HCEC 1CT (cell line): ENCODE measurements around the gene IP6K1.

Experiments
- DNase-seq: peaks from one replicate; pipeline ENCODE4 v3.0.0-alpha.2; 2017

Gene IP6K1

DNA sequence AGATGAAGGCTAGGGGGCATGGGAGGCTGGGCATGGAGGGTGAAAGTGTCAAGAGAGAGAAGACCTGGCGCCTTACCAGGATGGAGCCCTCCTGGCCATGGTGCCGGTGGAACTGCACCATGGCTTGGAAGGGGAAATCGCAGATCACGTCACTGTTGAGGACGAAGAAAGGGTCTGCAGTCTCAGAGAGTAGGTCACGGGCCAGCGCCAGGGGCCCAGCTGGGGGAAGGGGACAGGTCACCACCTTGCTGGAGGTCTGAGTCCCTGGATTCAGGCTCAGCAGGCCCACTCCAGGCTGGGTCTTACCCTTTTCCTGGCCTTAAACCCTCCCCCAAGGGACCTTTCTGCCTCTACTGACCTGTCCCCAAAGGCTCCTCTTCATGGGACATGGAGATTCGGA is 63.4 kb downstream of the IP6K1 start:
- no peak for DNase-seq

DNA sequence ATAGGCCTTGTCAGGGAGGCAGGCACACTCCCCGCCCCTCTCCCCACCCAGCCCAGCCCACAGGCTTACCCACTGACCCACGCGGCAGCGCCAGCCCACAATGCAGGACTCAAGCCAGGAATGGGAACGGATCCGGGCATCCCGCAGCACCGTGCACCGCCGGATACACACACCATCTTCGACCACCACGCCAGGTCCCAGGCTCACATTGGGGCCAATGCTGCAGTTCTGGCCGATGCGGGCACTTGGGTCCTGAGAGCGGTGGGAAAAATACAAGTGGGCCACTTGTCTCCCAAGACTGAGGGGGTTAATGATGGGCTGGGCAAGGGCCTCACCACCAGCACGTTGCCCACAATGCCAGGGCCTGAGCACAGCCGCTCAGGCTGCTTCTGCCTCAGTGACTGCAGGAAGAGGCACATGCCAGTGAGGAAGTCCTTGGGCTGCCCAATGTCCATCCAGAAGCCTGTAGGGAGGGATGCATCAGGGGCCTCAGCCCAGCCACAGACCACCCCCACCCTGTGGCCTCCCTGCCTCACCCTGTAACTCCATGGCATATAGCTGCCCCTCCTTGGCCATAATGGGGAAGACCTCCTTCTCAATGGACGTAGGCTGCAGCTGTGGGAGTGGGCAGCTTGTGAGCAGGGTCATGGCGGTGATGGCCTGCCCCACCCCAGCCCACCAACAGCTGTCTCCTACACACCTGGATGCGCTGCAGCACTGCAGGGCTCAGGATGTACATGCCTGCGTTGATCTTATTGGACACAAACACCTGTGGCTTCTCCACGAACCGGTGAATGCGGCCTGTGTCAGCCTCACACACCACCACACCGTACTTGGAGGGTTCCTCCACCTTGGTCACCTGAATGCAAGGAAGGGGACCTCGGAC is 64.2 kb downstream of the IP6K1 start:
- DNase-seq, result no peak

DNA sequence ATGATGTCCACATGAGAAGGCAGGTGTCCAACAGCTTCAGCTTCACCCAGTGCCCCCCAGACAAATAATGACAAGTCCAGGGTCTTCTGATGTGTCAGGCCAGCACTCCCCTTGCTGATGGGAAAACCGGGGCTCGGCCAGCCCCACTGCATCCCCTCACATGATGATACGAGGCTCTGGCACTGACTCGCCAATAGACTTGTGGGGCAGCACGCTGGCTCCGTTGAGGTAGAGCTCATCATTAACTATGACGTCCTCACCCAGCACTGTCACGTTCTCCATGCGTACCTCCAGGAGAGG is 64.8 kb downstream of the IP6K1 start:
- DNase-seq, result no peak

DNA sequence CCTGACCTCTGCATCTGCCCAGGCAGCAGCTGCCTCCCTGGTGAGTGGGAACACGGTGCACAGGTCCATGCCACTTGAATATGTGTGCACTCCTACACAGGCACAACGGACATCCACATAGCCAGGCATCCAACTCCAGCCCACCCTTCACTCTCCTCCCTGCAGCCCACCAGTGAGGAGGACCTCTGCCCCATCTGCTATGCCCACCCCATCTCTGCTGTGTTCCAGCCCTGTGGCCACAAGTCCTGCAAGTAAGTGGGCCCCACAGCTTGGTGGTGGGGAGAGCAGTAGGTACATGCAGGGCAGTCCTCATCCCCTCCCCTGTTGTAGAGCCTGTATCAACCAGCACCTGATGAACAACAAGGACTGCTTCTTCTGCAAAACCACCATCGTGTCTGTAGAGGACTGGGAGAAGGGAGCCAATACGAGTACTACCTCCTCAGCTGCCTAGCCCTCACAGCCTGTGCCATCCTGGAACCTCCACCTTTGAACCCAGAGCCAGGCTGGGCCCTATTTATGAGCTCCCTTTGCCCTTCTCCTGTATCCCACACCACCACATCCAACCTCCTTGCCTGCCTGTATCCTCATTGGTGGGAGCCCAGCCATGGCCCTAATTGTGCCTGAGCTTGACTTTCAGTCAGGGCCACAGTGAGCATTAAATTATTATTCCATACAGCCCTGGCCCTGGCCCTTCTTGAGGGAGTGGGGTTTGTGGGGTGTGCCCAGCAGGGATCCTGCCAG is 65.3 kb downstream of the IP6K1 start:
- no peak for DNase-seq

DNA sequence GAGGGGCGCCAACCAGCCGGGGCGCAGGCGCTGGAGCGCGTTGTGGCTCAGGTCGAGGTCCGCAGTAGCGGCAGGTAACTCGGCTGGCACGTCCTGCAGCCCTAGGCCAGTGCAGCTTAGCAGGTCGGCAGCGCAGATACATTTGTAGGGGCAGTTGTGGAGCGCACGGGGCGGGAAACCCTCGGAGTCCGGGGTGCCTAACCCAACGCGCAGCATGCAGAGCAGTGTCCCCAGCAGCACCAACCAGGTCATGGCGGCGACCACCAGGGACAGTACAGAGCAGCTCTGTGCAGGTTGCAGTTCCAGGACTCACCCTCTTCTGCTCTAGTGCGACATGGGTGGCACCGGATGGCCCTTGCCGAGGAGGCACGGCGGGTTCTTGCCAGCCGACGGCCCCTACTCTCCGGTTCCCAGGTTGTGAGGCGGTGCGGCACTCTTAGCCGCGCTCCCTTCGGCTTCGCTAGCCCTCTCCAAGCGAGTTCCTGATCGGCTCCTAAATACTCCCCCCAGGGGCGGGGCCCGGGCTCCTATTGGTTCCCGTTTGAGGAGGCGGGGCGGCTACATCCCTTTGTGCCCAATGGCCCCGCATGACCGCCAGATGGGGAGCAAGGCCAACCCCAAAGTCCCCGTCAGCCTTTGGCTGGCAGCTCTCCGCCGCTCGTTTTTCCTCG is 67.0 kb downstream of the IP6K1 start, which contains the start of gene AMIGO3:
Gene AMIGO3 (minus strand): TSS at position 471 of the 671 bp plus-strand sequence. CDS start 219 bp downstream, at position 252.
- peak; percentile 92 for DNase-seq

DNA sequence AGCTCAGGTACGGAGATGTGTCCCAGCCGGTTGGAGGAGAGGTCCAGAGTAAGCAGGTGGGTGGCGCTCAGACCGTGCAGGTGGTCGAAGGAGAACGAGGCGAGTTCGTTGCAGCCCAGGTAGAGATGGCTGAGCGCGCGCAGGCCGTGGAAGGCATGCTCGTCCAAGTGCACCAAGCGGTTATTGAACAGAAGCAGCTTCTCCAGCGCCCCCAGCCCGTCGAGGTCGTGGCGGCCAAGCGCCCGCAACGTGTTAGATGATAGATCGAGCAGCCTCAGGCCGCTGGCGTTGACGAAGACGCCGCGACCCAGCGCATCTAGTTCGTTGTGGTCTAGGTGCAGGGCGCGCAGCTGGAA is 67.5 kb downstream of the IP6K1 start:
- no peak for DNase-seq

DNA sequence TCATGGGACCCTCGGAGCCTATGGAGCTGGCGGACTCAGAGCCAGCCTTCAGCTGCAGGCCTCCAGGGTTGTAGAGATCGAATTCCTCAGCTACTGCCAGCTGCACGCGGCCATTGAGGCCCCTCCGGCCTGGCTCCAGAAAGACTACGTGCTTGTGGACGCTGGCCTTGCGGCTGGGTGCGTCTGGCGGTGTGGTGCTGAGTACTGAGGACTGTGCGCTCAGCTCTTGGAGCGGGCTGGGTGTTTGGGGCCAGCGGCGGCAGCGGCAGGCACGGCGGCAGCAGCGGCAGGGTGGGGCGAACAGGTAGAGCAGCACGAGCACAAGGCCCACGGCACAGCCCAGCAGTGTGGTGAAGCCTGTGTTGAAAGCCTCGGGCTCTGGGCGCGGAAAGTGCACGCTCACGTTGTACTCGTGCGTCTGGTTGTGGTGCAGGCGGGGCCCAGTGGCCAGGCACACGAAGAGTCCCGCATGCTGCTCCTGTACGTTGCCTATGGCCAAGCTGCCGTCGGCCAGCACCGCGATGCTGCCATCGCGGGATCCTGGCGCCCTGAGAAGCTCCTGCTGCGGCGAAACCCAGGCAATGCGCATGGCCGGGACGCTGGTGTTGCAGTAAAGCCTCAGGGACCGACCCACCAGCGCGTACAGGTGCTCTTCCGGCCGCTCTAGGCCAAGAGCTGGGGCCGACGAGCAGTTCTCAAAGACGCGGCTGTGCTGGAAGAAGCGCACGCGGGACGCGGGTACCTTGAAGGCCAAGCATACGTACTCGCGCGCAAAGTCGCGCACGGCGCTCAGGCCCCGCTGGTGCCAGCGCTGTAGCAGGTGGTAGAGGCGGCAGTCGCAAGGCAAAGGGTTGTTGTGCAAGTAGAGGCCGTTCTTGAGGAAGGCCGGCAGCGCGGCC is 68.1 kb downstream of the IP6K1 start:
- DNase-seq, result no peak

DNA sequence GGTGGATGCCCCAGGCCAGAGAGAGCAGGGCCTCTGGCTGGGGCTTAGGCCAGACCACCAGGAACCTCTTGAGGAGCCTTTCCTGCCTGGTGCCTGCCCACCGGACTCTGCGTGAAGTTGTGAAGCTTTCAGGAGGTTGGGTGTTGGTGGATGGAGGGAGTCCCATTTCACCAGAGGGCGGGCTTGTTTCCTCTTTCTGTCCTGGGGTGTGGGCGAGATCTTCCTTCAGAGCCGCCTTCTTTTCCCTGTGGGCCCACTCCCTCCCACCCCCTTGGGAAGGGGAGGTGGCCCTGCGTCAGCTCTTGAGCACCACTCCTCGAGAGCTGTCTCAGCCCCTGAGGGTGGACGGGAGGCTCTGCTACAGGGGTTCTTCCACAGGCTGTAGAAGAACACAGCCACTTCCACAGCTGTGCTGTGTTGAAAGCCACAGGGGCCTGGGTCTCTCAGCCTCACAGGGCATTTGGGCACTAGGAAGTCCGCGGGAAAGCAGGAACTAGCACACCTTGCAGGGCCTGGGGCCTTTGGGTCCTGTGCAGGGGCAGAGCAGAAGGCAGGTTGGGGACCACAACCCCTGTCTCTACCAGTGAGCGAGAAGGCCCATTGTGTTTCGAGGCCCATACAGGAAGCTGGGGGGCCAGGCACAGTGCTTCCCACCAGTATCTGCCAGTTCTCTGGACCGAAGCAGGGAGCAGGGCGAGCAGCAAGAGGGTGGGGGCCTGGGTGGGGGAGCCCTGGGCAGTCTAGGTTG is 69.0 kb downstream of the IP6K1 start:
- no peak for DNase-seq

DNA sequence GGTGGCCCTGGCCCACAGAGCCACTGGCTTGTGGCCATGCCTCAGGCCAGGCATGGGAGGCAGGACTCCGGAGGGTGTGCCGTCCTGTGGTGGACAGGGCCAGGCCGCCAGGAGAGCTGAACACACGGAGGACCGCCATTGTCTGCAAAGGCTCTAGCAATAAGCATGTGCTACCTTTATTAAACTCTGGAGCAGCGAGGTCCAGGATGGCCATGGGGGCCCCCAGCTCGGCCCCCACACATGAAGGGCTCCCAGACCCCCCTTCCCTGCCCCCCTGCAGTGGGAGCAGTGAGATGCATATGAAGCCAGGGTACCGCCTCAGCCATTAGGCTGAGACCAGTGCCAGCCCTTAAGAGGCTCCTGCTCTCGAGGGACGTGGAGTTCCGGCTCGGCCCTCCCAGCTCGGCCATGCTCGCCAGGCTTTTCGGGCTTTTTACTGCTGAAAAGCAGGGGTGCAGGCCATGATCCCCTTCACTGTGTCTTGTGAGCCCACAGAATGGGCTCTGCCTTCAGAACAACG is 69.6 kb downstream of the IP6K1 start:
- no peak for DNase-seq

DNA sequence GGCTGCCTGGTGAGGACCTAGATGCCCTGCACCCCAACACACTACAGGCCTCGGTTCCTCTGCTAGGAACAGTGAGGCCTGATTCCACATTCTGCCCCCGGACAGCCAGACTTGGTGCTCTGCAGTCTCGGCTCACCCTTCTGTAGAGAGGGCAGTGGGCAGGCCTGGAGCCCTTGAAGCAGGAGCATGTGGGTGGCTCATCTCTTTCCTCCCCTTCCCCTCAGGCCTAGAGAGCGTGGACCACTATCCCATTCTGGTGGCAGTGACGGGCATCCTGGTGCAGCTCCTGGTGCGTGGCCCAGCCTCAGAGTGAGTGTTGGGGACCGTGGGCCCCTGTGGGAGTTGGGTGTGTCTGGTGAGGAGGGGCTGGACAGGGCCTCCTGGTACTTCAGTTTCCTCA is 70.2 kb downstream of the IP6K1 start:
- DNase-seq, result no peak

DNA sequence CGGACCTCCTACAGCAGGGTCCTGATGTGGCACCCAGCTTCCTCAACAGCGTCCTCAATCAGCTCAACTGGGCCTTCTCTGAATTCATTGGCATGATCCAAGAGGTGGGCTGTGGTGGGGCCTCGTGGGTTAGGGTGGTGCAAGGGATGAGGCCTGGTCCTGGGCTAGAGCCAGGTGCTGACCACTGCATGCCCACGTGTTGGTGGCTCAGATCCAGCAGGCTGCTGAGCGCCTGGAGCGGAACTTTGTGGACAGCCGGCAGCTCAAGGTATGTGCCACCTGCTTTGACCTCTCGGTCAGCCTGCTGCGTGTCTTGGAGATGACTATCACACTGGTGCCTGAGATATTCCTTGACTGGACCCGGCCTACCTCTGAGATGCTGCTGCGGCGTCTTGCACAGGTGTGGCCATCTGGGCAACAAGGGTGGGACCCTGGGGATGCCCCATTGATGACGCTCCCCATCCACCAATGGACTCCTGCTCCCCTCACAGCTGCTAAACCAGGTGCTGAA is 70.7 kb downstream of the IP6K1 start:
- no peak for DNase-seq

DNA sequence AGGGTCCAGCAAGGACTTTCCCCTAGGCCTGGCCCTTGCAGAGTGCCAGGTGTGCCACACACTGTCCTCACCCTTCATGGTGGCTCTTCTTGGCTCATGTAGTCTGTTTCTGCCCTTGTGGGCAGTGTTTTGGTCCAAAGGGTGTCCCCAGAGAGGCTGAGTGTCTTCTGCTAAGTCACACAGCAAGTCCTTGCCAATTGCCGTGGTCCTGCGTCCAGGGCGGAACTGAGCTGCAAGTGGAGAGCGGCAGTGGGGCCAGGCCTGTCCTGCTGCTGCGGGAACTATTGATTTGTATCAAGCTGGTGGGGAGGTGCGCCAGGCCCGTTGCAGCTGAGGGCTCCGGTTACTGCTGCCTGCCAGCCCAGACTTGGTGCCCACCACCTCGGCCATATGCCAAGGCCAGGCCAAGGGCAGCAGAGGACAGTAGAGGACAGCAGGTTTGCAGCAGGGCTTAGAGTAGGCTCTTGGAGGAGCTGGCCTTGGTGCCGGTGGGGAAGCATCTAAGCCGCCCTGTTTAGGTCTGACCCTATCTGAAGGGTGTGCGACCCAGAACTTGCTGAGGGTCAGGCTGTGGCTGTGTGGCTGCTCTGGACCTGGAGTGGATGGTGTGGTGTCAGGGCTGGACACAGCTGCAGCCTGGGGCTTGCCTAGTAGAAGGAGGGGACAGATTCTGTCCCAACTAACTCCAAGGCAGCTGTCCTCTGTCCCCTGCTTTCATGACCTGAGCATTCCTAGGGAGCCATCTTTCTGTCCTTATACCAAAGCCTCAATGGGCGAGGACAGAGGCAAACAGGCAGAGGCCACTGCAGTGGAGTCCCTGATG is 71.4 kb downstream of the IP6K1 start:
- no peak for DNase-seq

DNA sequence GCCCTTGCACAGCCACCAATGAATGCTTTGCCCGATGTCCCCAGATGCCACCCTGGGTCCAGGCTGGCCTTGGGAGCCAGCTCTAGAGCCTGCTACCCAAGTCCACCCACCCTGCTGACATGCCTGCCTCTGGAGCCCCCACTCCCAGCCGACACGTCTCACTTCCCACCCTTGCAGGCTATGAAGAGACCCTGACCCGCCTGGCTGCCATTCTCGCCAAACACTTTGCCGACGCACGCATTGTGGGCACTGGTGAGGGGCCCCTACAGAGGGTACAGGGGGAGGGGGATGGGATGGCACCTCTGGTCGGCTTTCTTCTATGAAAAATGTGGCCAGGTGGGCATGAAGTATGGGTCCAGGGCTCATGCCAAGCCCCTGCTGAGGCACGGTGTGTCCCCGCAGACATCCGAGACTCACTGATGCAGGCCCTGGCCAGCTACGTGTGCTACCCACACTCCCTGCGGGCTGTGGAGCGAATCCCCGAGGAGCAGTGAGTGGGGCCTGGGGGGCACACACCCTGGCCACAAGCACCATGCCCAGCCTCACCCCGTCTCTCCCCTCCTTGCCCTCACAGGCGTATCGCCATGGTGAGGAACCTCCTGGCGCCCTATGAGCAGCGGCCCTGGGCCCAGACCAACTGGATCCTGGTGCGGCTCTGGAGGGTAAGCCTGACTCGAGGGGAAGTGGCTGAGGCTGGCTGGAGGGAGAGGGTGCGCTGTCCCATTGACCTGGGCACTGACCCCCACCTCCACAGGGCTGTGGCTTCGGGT is 72.8 kb downstream of the IP6K1 start:
- no peak for DNase-seq

DNA sequence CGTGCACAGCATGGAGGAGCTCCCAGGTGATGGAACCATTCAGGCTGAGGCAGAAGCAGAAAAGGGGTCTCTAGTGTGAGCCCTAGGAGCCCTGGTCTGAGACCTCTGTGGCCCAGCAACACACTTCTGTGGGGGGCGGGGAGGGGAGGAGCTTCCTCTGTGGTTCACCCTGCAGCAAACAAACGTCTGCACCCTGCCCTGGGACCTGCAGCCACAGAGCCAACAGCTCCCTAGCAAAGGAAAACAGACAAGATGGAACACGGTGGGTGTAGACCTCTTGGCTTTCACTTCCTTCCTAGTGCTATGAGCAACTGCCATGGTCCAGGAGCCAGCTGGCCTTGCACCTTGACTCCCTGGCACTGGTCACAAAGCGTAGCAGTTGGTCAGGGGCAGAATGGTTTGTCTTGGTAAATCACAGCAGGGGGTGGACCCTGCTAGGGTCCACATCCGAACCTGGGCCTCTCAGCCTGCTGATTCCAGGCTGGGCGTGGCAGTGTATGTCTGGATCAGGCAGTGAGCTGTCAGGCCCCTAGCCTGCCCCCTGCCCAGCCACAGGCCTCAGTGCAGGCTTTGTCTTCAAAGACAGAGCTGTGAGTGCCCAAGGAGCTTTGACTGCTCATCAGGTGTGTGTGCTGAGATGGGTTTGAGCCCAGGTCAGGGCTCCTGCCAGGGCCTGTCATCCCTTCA is 73.6 kb downstream of the IP6K1 start:
- DNase-seq, result no peak

DNA sequence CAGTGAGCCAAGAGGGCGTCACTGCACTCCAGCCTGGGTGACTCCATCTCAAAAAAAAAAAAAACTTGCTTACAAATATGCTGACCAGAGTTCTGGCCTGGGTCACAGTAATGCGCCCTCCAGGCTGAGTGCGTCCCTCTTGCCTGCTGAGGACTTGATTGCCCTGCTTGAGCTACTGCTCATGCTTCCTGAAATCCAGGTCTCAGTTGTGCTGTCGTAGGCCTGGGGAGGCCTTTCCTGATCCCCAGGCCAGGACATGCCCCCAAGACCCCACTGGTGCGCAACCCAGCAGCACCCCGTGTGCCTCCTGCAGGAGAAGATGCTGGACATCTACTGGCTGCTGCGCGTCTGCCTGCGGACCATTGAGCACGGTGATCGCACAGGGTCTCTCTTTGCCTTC is 74.2 kb downstream of the IP6K1 start:
- DNase-seq, result no peak

DNA sequence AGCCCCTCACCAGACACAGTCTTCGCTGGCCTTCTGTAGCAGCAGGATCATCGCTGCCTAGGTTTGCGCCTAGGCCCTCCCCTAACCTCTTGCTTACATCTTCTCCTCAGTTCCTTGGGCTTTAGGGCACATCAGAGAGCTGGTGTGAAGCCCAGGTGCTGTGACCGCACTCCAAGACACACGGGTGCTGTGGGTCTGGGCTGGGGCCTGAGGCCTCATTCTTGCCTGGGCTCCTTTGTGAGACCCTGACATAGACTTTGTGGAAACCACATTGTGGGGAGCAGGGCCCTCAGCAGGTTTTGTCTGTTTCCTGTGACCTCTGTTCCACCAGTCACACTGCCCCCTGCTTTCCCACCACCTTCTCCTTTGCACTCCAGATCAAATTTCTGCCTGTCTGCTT is 74.9 kb downstream of the IP6K1 start:
- no peak for DNase-seq

DNA sequence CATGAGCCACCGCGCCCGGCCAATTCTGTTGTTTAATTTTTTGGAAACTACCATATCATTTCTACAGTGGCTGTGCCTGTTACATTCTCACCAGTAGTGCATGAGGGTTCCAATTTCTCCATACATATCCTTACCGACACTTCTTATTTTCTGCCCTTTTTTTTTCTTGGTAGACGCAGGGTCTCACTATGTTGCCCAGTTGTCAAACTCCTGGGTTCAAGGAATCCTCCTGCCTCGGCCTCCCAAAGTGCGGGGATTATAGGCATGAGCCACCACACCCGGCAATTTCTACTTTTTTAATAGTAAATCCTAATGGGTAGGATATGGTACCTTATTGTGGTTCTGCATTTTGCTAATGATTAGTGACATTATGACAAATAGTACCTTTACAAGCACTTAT is 76.5 kb downstream of the IP6K1 start:
- no peak for DNase-seq

DNA sequence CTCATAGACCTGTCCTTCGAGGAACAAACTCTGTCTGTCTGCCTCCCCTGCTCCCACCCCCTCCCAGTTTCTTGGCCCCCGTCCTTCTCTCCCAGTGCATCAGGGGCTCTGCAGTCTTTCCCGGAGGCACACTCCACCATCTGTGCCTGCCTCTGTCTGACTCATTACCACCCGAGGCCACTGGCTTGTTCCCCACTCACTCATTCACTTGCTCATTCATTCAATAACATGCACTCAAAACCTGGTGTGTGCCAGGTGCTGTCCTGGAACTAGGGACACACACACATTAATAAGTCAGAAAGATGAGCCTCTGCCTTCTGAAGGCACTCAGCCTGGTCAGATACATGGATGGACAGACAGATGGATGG is 79.2 kb downstream of the IP6K1 start:
- no peak for DNase-seq

DNA sequence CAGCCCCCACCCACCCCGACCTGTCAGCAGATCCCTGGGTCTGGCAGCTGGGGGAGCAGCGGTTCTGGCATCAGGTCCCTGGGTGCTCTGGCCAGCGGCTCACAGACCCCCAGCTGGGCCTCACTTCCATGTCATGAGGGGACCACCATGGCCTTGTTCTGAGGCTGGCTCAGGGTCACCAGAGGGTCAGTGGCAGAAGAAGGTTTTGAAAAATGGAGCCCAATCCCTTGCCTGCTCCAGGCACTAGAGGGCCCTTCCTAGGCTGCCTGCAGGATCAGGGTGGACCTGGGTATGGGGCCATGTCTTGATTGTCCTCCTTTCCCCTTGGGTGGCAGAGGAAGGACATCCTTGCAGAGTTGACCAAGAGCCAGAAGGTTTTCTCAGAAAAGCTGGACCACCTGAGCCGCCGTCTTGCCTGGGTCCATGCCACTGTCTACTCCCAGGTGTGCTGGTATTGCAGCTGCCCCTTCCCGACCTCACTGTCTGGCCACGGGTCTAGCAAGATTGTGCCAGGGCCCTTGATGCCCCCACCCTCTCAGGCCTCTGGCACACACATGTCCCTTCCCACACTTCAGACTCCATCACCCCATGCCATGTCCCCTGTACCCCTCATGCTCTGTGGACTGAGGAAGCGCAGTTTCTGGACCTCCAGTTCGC is 79.8 kb downstream of the IP6K1 start:
- no peak for DNase-seq
